Keratinocyte (primary cell): ENCODE measurements around the gene FEM1B. TPM values are rescaled to one million over a fixed set of nuclear protein-coding genes. Genes with fewer than 3 reads are reported as not detected.

Experiments
- DNase-seq: peaks from one replicate; pipeline ENCODE4 v3.0.0-alpha.2; 2011; ENCODE audit warnings: low read depth, missing footprints, low spot score
- FAIRE-seq: peaks from 2 replicates; lab custom pipeline; 2011; peaks lifted over from hg19 to GRCh38; lab: Jason Lieb, UNC
- H2AFZ ChIP-seq: 2 replicates; pipeline ENCODE4 v1.6.0; 2012; ENCODE audit warnings: low read length, control low read depth, inconsistent platforms; ENCODE audit not compliant: control insufficient read depth
- H3K27ac ChIP-seq: 2 replicates; pipeline ENCODE4 v1.5.1; 2011; ENCODE audit warnings: low read length; ENCODE audit not compliant: control insufficient read depth, insufficient read depth
- H3K27me3 ChIP-seq: 3 replicates; pipeline ENCODE4 v1.6.0; 2011; ENCODE audit warnings: low read length; ENCODE audit not compliant: control insufficient read depth, insufficient read depth; ENCODE audit errors: extremely low read depth
- H3K36me3 ChIP-seq, 2 experiments: 2 replicates in 1 of 2; 3 replicates in 1 of 2; pipeline ENCODE4 v1.5.1; 2011; ENCODE audit warnings: low read length in 2 of 2, mild to moderate bottlenecking in 1 of 2; ENCODE audit not compliant: control insufficient read depth in 2 of 2, insufficient read depth in 2 of 2; ENCODE audit errors: extremely low read depth in 1 of 2
- H3K4me1 ChIP-seq: 3 replicates; pipeline ENCODE4 v1.5.1; 2011; ENCODE audit warnings: low read length; ENCODE audit not compliant: control insufficient read depth, insufficient read depth; ENCODE audit errors: extremely low read depth
- H3K4me2 ChIP-seq: 3 replicates; pipeline ENCODE4 v1.6.0; 2011; ENCODE audit warnings: low read depth, low read length; ENCODE audit not compliant: control insufficient read depth, insufficient read depth; ENCODE audit errors: extremely low read depth
- H3K4me3 ChIP-seq, 3 experiments: fragments of 200-600 bp in 1 of 3; sonication (generic) in 1 of 3; 2 replicates in 2 of 3; 3 replicates in 1 of 3; pipeline ENCODE4 v1.5.1; 2011 to 2016; ENCODE audit warnings: low read length in 3 of 3, mild to moderate bottlenecking in 3 of 3, control low read depth in 2 of 3, inconsistent platforms in 1 of 3, low read depth in 1 of 3, mixed read lengths in 1 of 3, mixed run types in 1 of 3, moderate library complexity in 1 of 3; ENCODE audit not compliant: control insufficient read depth in 2 of 3, insufficient read depth in 2 of 3; ENCODE audit errors: extremely low read depth in 1 of 3
- H3K79me2 ChIP-seq: 2 replicates; pipeline ENCODE4 v1.6.0; 2012; ENCODE audit warnings: low read length; ENCODE audit not compliant: control insufficient read depth, insufficient read depth
- H3K9ac ChIP-seq: 3 replicates; pipeline ENCODE4 v1.6.0; 2011; ENCODE audit warnings: low read length; ENCODE audit not compliant: control insufficient read depth, insufficient read depth; ENCODE audit errors: extremely low read depth
- H3K9me1 ChIP-seq: 3 replicates; pipeline ENCODE4 v1.6.0; 2011; ENCODE audit warnings: low read length; ENCODE audit not compliant: control insufficient read depth, insufficient read depth; ENCODE audit errors: extremely low read depth
- H3K9me3 ChIP-seq: 2 replicates; pipeline ENCODE4 v1.5.1; 2012; ENCODE audit warnings: low read depth, low read length; ENCODE audit not compliant: control insufficient read depth
- H4K20me1 ChIP-seq: 3 replicates; pipeline ENCODE4 v1.6.0; 2011; ENCODE audit warnings: low read length; ENCODE audit not compliant: control insufficient read depth, insufficient read depth; ENCODE audit errors: extremely low read depth
- EZH2 ChIP-seq: IDR thresholded peaks from one replicate; pipeline ENCODE4 v1.6.1; 2012; ENCODE audit warnings: inconsistent platforms, mild to moderate bottlenecking, low read length, moderate library complexity
- dilution Hi-C: fragments of 300-500 bp; cut with MboI; formaldehyde crosslinking; loops from one replicate; pipeline ENCODE4 v1.7.0; 2020; ENCODE audit warnings: low sequenced_read_pairs; ENCODE audit not compliant: extremely low pct_ligation_motif_present
- polyA plus RNA-seq, 5 experiments: library from polyadenylated mRNA; depleted of rRNA in 3 of 5; stranded (reverse) in 3 of 5; stranded (forward) in 1 of 5; unstranded in 1 of 5; fragments of >200 nt; gene quantifications; 1 replicate in 1 of 5; 2 replicates in 3 of 5; 3 replicates in 1 of 5; pipeline versions ENCODE4 v1.2.1 to v1.2.3, GENCODE V29; 2011 to 2012; ENCODE audit warnings: missing spikeins in 2 of 5, low read depth in 1 of 5, low replicate concordance in 1 of 5
- TF ChIP-seq, protein P1 (sequence below), 3 experiments: IDR thresholded peaks in 1 of 3; conservative IDR thresholded peaks in 1 of 3; optimal IDR thresholded peaks in 1 of 3; 2 replicates in 2 of 3; 3 replicates in 1 of 3; pipeline versions ENCODE3 to v1.5.1; 2011; ENCODE audit warnings: low read length in 3 of 3, mild to moderate bottlenecking in 3 of 3, moderate library complexity in 2 of 3, control low read depth in 1 of 3, inconsistent platforms in 1 of 3; ENCODE audit not compliant: insufficient read depth in 2 of 3; ENCODE audit errors: extremely low read depth in 1 of 3

The FEM1B gene
- polyA plus RNA-seq, 1 donor (not counting 4 experiments of a cell fraction or from before 2014, with no cell fraction given): 92.6 TPM

DNA sequence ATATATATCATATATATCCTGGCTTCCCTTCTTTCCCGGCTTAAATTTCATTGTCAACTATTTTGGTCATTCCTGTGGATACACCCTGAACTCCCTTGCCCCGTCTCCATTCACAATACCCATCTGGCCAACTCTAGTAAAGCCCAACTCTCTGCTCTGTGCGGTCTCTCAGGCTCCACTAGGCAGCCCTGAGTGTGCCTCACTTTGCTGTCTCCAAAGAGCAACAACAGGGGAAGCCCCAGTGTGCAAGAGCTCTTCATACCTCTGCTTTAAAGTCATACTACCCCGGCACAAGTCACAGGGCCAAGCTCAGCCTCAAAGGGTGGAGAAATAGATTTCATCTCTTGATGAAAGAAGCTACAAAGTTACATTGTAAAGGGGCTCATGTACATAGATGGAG is 18.9 kb upstream of the FEM1B start:
- no peaks in the 10 kb centered on the region for H3K27me3 ChIP-seq
- H3K27ac ChIP-seq: peak overlapping the region; percentile 1
- no peaks in the 10 kb centered on the region for H4K20me1 ChIP-seq
- H2AFZ ChIP-seq: peak overlapping the region; percentile 3
- DNase-seq (no peak), FAIRE-seq (peak; percentile 88)
- peaks cover 28% of the 10 kb centered on the region for H3K4me1 ChIP-seq
- no peak overlapping the region for H3K4me3 ChIP-seq
- H3K4me2 ChIP-seq: no peak overlapping the region
- dilution Hi-C loops: no loop called here
- TF ChIP-seq, protein P1, sequence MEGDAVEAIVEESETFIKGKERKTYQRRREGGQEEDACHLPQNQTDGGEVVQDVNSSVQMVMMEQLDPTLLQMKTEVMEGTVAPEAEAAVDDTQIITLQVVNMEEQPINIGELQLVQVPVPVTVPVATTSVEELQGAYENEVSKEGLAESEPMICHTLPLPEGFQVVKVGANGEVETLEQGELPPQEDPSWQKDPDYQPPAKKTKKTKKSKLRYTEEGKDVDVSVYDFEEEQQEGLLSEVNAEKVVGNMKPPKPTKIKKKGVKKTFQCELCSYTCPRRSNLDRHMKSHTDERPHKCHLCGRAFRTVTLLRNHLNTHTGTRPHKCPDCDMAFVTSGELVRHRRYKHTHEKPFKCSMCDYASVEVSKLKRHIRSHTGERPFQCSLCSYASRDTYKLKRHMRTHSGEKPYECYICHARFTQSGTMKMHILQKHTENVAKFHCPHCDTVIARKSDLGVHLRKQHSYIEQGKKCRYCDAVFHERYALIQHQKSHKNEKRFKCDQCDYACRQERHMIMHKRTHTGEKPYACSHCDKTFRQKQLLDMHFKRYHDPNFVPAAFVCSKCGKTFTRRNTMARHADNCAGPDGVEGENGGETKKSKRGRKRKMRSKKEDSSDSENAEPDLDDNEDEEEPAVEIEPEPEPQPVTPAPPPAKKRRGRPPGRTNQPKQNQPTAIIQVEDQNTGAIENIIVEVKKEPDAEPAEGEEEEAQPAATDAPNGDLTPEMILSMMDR (optimal IDR thresholded peaks at IDR 0.05 in 1 of 3, IDR thresholded peaks at IDR 0.05 in 1 of 3, conservative IDR thresholded peaks at IDR 0.05 in 1 of 3; ENCODE audit: extremely low read depth in 1 of 3, insufficient read depth in 2 of 3, low read length in 3 of 3): no peak
- TF ChIP-seq EZH2: no peak
- H3K9me1 ChIP-seq: no peaks in the 10 kb centered on the region
- no peaks in the 10 kb centered on the region for H3K79me2 ChIP-seq
- no peak overlapping the region for H3K9ac ChIP-seq
- no peaks in the 10 kb centered on the region for H3K9me3 ChIP-seq
- no peaks in the 10 kb centered on the region for H3K36me3 ChIP-seq

GRCh38 chr15:68259883-68260282 is 17.7 kb upstream of the FEM1B start:
- TF ChIP-seq EZH2: no peak
- Histone ChIP-seq H2AFZ (peak overlapping the region; percentile 81), H3K27me3 (no peaks in the 10 kb centered on the region), H3K9me1 (no peaks in the 10 kb centered on the region), H4K20me1 (no peaks in the 10 kb centered on the region), H3K9ac (no peak overlapping the region), H3K4me1 (peaks cover 33% of the 10 kb centered on the region), H3K27ac (peak overlapping the region; percentile 3), H3K4me3 (no peak overlapping the region), H3K4me2 (peak overlapping the region; percentile 42), H3K79me2 (no peaks in the 10 kb centered on the region), H3K36me3 (no peaks in the 10 kb centered on the region), H3K9me3 (no peaks in the 10 kb centered on the region)
- dilution Hi-C loops: no loop called here
- FAIRE-seq: peak; percentile 75
- no peak for DNase-seq

DNA sequence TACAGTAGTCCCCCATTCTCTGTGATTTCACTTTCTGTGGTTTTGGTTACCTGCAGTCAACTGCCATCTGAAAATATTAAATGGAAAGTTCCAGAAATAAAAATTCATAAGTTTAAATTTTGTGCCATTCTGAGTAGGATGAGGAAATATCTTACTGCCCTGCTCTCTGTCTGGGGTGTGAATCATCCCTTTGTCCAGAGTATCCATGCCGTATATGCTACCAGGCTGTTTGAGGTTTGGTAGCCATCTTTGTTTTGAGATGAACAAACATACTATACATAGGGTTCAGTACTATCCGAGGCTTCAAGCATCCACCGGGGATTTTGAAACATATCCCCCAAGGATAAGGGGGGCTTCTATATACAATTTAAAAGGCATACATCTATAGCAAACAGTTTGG is 16.3 kb upstream of the FEM1B start:
- no peak for DNase-seq
- Histone ChIP-seq H3K27me3 (no peaks in the 10 kb centered on the region), H4K20me1 (no peaks in the 10 kb centered on the region), H2AFZ (no peak overlapping the region), H3K9ac (no peak overlapping the region), H3K36me3 (no peaks in the 10 kb centered on the region), H3K9me1 (no peaks in the 10 kb centered on the region), H3K4me1 (peaks cover 44% of the 10 kb centered on the region), H3K4me3 (no peak overlapping the region), H3K9me3 (no peaks in the 10 kb centered on the region), H3K79me2 (no peaks in the 10 kb centered on the region), H3K4me2 (no peak overlapping the region), H3K27ac (no peak overlapping the region)
- dilution Hi-C loops: no loop called here
- no peak for TF ChIP-seq EZH2
- no peak for FAIRE-seq
